ENCODE measurements around the gene ABO. TPM values are rescaled to one million over a fixed set of nuclear protein-coding genes. Genes with fewer than 3 reads are reported as not detected.
"Not testable (repeated sequence)": the region's sequence is repeated elsewhere in the genome, so short reads cannot be mapped to it uniquely, and the experiment has no call there.

ABO gene
- total RNA-seq, 2 donors from 2014 or later, result 0.35 to 1.2 TPM

- no peak for TF ChIP-seq CTCF (conservative IDR thresholded peaks at IDR 0.05)
- Histone ChIP-seq H3K27ac (ENCODE audit: low read depth, low read length) (no peak overlapping the region), H3K36me3 (ENCODE audit: control insufficient read depth, insufficient read depth, low read length) (no peaks in the 10 kb centered on the region), H3K9ac (ENCODE audit: extremely low read depth, low read length, poor library complexity, severe bottlenecking) (no peak overlapping the region), H3K9me3 (ENCODE audit: control insufficient read depth, low read length) (no peaks in the 10 kb centered on the region), H3K4me1 (ENCODE audit: control insufficient read depth, insufficient read depth, low read length) (no peaks in the 10 kb centered on the region), H3K27me3 (ENCODE audit: control insufficient read depth, insufficient read depth, low read length, poor library complexity, severe bottlenecking) (peaks cover 2% of the 10 kb centered on the region), H3K4me3 (ENCODE audit: low read length) (no peak overlapping the region)
- 90 to 92% methylated on average over 4 to 12 of the region's 12 CpGs for WGBS, 2 experiments (ENCODE audit: insufficient coverage in 1 of 2, insufficient read length in 1 of 2)
- Mint-ChIP-seq H3K36me3 (ENCODE audit: low read depth) (no peaks in the 10 kb centered on the region), H3K9me3 (no peaks in the 10 kb centered on the region), H3K27ac (no peak overlapping the region), H3K27me3 (ENCODE audit: insufficient read depth) (peaks cover 23% of the 10 kb centered on the region), H3K4me1 (peaks cover 2% of the 10 kb centered on the region), H3K4me3 (no peak overlapping the region)
- no peak for DNase-seq
These were observed 50.2 kb downstream of the ABO start for GRCh38 chr9:133224762-133225161.

GRCh38 chr9:133223159-133223756, 51.7 kb downstream of the ABO start:
- not testable (repeated sequence) for DNase-seq; H3K27ac ChIP-seq (ENCODE audit: low read depth, low read length); H3K27ac Mint-ChIP-seq; H3K36me3 ChIP-seq (ENCODE audit: control insufficient read depth, insufficient read depth, low read length); H3K9ac ChIP-seq (ENCODE audit: extremely low read depth, low read length, poor library complexity, severe bottlenecking); H3K4me3 ChIP-seq (ENCODE audit: low read length); H3K9me3 Mint-ChIP-seq; H3K36me3 Mint-ChIP-seq (ENCODE audit: low read depth); H3K4me3 Mint-ChIP-seq; H3K4me1 ChIP-seq (ENCODE audit: control insufficient read depth, insufficient read depth, low read length); H3K9me3 ChIP-seq (ENCODE audit: control insufficient read depth, low read length); H3K4me1 Mint-ChIP-seq
- peaks cover 32% of the 10 kb centered on the region for H3K27me3 Mint-ChIP-seq (ENCODE audit: insufficient read depth)
- H3K27me3 ChIP-seq (ENCODE audit: control insufficient read depth, insufficient read depth, low read length, poor library complexity, severe bottlenecking), result peaks cover 16% of the 10 kb centered on the region
- 71 to 100% methylated on average over 1 to 13 of the region's 13 CpGs for whole genome bisulfite sequencing, 2 experiments (ENCODE audit: insufficient coverage in 1 of 2, insufficient read length in 1 of 2)

GRCh38 chr9:133221994-133222393, 53.0 kb downstream of the ABO start:
- H3K4me1 Mint-ChIP-seq; H3K9me3 ChIP-seq (ENCODE audit: control insufficient read depth, low read length); H3K36me3 Mint-ChIP-seq (ENCODE audit: low read depth); H3K36me3 ChIP-seq (ENCODE audit: control insufficient read depth, insufficient read depth, low read length); H3K27ac Mint-ChIP-seq; H3K4me1 ChIP-seq (ENCODE audit: control insufficient read depth, insufficient read depth, low read length); H3K4me3 Mint-ChIP-seq; H3K4me3 ChIP-seq (ENCODE audit: low read length); DNase-seq; H3K9ac ChIP-seq (ENCODE audit: extremely low read depth, low read length, poor library complexity, severe bottlenecking); H3K27ac ChIP-seq (ENCODE audit: low read depth, low read length); H3K9me3 Mint-ChIP-seq: not testable (repeated sequence)
- peaks cover 16% of the 10 kb centered on the region for H3K27me3 ChIP-seq (ENCODE audit: control insufficient read depth, insufficient read depth, low read length, poor library complexity, severe bottlenecking)
- 85% methylated on average over 12 of the region's 12 CpGs; no CpG with 5 or more reads in 1 of the 2 experiments for WGBS, 2 experiments (ENCODE audit: insufficient coverage in 1 of 2, insufficient read length in 1 of 2)
- peaks cover 45% of the 10 kb centered on the region for H3K27me3 Mint-ChIP-seq (ENCODE audit: insufficient read depth)

- 72 to 79% methylated on average over 9 to 12 of the region's 12 CpGs for WGBS, 2 experiments (ENCODE audit: insufficient coverage in 1 of 2, insufficient read length in 1 of 2)
- Mint-ChIP-seq H3K4me1 (peaks cover 2% of the 10 kb centered on the region), H3K36me3 (ENCODE audit: low read depth) (no peaks in the 10 kb centered on the region), H3K9me3 (no peaks in the 10 kb centered on the region), H3K27me3 (ENCODE audit: insufficient read depth) (peaks cover 52% of the 10 kb centered on the region), H3K4me3 (no peak overlapping the region), H3K27ac (no peak overlapping the region)
- no peak overlapping the region for H3K27ac ChIP-seq (ENCODE audit: low read depth, low read length)
- H3K9me3 ChIP-seq (ENCODE audit: control insufficient read depth, low read length), result no peaks in the 10 kb centered on the region
- TF ChIP-seq CTCF (conservative IDR thresholded peaks at IDR 0.05), result no peak
- no peak overlapping the region for H3K9ac ChIP-seq (ENCODE audit: extremely low read depth, low read length, poor library complexity, severe bottlenecking)
- H3K36me3 ChIP-seq (ENCODE audit: control insufficient read depth, insufficient read depth, low read length), result no peaks in the 10 kb centered on the region
- H3K4me3 ChIP-seq (ENCODE audit: low read length), result no peak overlapping the region
- no peaks in the 10 kb centered on the region for H3K4me1 ChIP-seq (ENCODE audit: control insufficient read depth, insufficient read depth, low read length)
- peaks cover 16% of the 10 kb centered on the region for H3K27me3 ChIP-seq (ENCODE audit: control insufficient read depth, insufficient read depth, low read length, poor library complexity, severe bottlenecking)
- DNase-seq, result no peak
These were observed 53.7 kb downstream of the ABO start for GRCh38 chr9:133221177-133221809.

GRCh38 chr9:133218049-133218975, 56.7 kb downstream of the ABO start:
- not testable (repeated sequence) for H3K9me3 ChIP-seq (ENCODE audit: control insufficient read depth, low read length); DNase-seq; H3K36me3 ChIP-seq (ENCODE audit: control insufficient read depth, insufficient read depth, low read length); H3K4me1 Mint-ChIP-seq; H3K36me3 Mint-ChIP-seq (ENCODE audit: low read depth); H3K4me3 Mint-ChIP-seq; H3K9ac ChIP-seq (ENCODE audit: extremely low read depth, low read length, poor library complexity, severe bottlenecking); H3K27ac ChIP-seq (ENCODE audit: low read depth, low read length); H3K27ac Mint-ChIP-seq; H3K9me3 Mint-ChIP-seq; H3K4me1 ChIP-seq (ENCODE audit: control insufficient read depth, insufficient read depth, low read length); H3K4me3 ChIP-seq (ENCODE audit: low read length)
- WGBS, 2 experiments (ENCODE audit: insufficient coverage in 1 of 2, insufficient read length in 1 of 2), result 82 to 85% methylated on average over 10 to 19 of the region's 19 CpGs
- peaks cover 30% of the 10 kb centered on the region for H3K27me3 ChIP-seq (ENCODE audit: control insufficient read depth, insufficient read depth, low read length, poor library complexity, severe bottlenecking)
- H3K27me3 Mint-ChIP-seq (ENCODE audit: insufficient read depth), result peaks cover 74% of the 10 kb centered on the region
